Memory B cell (primary cell): ENCODE results near the gene ZNF76.
A peak's percentile ranks its signal among the peaks of the same experiment; 100 is the strongest.
"Not testable (repeated sequence)": the region's sequence is repeated elsewhere in the genome, so short reads cannot be mapped to it uniquely, and the experiment has no call there.

Experiments
- ATAC-seq: fragments of 150-1000 bp; cut with Tn5 transposase; 2 replicates; pipeline ENCODE4 v1.10.0; 2021; ENCODE audit warnings: low read depth, mild to moderate bottlenecking, moderate library complexity
- DNase-seq, 2 donors: peaks; one replicate each; pipeline ENCODE4 v3.0.0; 2022; ENCODE audit warnings: low spot score in 2 of 2
- H3K27ac Mint-ChIP-seq: one replicate; pipeline ENCODE4 v1.8.0; 2022; ENCODE audit warnings: mild to moderate bottlenecking, moderate library complexity, mixed read lengths
- H3K27me3 Mint-ChIP-seq: one replicate; pipeline ENCODE4 v1.8.0; 2022; ENCODE audit warnings: mixed read lengths
- H3K36me3 Mint-ChIP-seq: one replicate; pipeline ENCODE4 v1.8.0; 2022; ENCODE audit warnings: mild to moderate bottlenecking, mixed read lengths
- H3K4me1 Mint-ChIP-seq: one replicate; pipeline ENCODE4 v1.8.0; 2022; ENCODE audit warnings: mixed read lengths
- H3K4me3 Mint-ChIP-seq: one replicate; pipeline ENCODE4 v1.8.0; 2022; ENCODE audit warnings: mild to moderate bottlenecking, moderate library complexity, mixed read lengths
- H3K9me3 Mint-ChIP-seq: one replicate; pipeline ENCODE4 v1.8.0; 2022; ENCODE audit warnings: mixed read lengths

The ZNF76 gene

DNA sequence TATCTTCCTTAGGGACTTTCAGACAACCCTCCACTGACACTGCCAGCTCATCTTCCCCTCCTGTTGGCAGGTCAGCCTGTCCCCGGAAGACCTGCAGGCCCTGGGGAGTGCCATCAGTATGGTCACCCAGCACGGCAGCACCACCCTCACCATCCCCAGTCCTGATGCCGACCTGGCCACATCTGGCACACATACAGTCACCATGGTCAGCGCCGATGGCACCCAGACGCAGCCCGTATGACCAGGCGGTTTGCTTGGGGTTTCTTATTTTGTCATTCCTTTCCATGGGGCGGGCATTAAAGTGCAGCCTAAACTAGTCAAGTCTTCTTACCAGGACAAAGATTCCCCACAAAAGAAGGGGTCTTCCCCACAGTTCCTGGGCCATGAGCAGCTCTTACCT, 34.1 kb downstream of the ZNF76 start:
- H3K36me3 Mint-ChIP-seq: peaks cover 30% of the 10 kb centered on the region
- peaks cover 15% of the 10 kb centered on the region for H3K4me1 Mint-ChIP-seq
- no peaks in the 10 kb centered on the region for H3K27me3 Mint-ChIP-seq
- DNase-seq (no peak), ATAC-seq (no peak)
- no peak overlapping the region for H3K4me3 Mint-ChIP-seq
- no peaks in the 10 kb centered on the region for H3K9me3 Mint-ChIP-seq
- H3K27ac Mint-ChIP-seq: no peak overlapping the region

DNA sequence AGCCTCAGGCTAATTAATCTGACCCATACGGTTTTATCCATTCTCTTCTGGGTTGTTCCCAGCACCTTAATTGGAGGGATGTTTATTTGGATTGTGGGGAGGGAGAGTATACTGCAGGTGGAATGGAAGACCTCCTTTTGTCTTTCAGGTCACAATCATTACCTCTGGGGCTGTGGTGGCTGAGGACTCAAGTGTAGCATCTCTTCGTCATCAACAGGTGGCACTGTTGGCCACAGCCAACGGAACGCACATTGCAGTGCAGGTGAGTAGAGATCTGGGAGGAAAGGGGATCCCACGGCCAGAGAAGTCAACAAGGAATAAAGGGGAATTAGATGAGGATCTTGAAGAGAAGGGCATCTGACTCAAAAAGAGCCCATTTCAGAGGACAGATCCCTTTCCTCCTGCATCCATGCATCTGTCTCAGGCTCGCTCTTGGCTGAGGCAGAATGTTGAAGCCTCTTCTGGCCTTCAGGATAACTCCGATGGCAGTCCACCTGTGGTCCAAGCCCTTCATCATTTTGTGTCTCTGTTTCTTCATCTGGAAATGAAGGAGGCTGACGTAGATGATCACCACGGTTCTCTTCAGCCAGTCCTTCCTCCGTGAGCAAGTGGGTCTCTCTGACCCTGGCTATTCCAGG, 34.9 kb downstream of the ZNF76 start:
- DNase-seq (peak; percentile 46 to 54), ATAC-seq (peak; percentile 40)
- Mint-ChIP-seq H3K27ac (no peak overlapping the region), H3K36me3 (peaks cover 25% of the 10 kb centered on the region), H3K27me3 (no peaks in the 10 kb centered on the region), H3K4me1 (peaks cover 23% of the 10 kb centered on the region), H3K9me3 (no peaks in the 10 kb centered on the region), H3K4me3 (no peak overlapping the region)

DNA sequence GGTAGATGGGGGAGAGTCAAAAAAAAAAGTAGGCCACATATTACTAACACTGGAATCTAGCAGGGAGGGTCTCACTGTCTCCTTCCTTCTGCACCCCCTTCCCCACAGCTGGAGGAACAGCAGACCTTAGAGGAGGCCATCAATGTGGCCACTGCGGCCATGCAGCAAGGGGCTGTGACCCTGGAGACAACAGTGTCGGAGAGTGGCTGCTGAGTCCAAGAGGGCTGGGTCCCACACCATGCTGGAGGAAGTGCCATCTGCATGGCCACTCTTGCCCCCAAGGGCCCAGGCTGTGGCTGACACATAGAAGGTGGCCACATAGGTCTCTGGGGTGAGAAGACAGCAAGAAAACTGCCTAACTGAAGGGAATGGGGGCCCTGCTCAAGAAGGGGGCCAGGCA, 35.5 kb downstream of the ZNF76 start:
- Mint-ChIP-seq H3K27me3 (no peaks in the 10 kb centered on the region), H3K4me1 (peaks cover 27% of the 10 kb centered on the region), H3K9me3 (no peaks in the 10 kb centered on the region), H3K4me3 (no peak overlapping the region), H3K27ac (no peak overlapping the region), H3K36me3 (peaks cover 23% of the 10 kb centered on the region)
- ATAC-seq: no peak
- no peak for DNase-seq

DNA sequence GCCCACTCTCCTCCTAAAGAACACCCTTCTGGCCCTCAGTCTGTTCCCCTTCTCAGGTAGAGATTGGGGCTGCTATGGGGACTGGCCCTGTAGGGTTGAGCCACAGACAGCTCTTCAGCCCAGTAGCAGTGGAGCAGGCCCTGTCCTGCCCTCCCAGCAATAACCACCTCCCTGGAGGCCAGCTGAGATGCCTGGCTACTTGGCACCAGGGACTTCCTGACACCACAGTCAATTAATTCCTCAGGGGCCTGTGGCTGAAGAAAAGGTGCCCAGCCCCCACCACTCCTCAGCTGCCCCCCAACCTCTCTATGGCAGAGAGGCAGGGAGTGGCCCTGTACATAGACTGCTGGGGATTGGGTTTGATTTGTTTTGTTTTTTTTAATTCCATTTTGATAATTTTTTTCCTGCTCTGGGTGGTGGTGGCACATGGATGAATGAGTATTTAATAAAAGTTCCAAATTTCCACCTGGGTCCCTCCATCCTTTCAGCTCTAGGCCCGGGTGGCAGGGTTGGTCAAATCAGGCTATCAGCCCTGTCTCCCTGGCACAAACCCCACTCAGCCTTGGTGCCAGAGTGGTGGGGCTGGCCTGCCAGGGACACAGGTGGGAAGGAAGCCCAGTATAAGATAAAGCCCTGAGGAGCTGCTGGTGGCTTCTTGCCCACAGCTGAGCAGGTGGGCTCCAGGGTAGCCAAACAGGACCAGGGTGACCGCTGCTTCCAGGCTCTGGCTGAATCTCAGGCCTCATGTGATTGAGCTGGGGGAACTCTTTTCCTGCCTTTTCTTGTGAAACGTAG, 36.2 kb downstream of the ZNF76 start:
- Mint-ChIP-seq H3K36me3 (peaks cover 19% of the 10 kb centered on the region), H3K27ac (no peak overlapping the region), H3K9me3 (no peaks in the 10 kb centered on the region), H3K4me3 (no peak overlapping the region), H3K27me3 (no peaks in the 10 kb centered on the region), H3K4me1 (peaks cover 33% of the 10 kb centered on the region)
- no peak for ATAC-seq
- DNase-seq: no peak

DNA sequence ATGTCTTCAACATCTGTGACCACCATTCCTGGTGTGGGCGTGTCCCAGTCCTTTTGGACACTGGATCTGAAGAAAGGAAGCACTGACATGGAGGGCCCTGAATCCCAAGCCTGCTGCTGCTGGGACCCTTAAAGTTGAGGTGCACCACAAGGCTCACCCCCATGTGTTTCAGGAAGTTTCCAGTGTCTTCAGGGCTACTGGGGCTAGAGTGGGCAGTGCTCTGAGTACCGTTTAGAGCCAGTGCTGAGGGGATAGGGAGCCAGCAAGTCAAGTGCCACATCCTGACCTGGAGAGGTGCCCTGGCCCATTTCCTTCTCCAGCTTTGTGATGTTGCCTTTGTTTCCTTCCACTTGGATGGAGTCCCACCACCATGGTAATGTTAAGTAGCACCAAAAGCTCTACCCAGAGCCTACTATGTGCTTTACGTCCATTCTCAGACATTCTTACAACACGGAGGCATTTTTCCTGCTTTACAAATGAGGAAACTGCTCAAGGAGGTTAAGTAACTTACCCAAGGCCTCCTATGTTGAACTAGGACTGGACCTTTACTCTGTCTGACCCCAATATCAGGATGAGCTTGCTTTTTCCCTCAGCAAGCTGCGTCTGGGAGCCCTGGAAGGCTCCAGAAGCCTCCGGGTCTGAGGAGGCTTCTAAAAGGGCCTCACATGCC, 37.5 kb downstream of the ZNF76 start:
- Mint-ChIP-seq H3K36me3 (peaks cover 12% of the 10 kb centered on the region), H3K9me3 (no peaks in the 10 kb centered on the region), H3K27ac (peak overlapping the region; percentile 84), H3K4me1 (peaks cover 36% of the 10 kb centered on the region), H3K4me3 (peak overlapping the region; percentile 76), H3K27me3 (no peaks in the 10 kb centered on the region)
- no peak for ATAC-seq
- DNase-seq: no peak

DNA sequence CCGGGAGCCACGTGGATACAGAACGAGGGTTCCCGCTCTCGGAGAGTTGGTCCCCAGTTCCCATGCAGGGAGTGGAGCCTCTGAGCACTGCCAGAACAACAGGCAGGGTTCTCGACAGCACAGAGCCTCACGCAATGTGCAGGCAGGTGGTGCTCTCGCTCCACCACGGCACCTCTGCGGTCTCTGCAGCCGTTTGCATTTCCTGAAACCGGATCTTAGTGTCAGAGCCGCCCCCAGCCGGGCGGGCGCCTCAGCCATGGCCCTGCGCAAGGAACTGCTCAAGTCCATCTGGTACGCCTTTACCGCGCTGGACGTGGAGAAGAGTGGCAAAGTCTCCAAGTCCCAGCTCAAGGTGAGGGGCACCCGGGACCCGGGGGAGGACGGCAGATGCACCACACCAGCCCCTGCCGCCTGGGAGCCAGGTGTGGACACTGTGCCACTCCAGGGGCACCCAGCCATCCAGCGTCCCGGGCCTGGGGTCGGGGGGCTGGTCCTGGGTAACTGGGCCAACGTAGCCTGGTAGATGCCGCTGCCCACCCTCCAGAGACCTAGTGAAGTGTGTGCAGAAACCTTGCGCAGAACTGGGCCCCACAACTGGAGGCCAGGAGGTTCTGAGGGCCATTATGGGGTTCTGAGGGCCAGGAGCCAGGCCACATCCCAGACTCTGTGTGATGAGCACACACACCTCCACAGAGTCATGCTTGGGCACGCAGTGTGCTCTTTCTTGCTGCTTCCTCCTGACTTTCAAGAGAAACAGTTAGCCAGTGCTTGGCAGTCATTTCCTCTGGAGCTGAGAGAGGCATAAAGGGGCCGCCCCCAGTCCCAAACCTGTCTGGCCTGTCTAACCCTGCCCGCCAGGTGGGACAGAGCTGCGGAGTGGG, 38.3 kb downstream of the ZNF76 start, which contains the start of gene DEF6:
TSS of gene DEF6 (plus strand) at position 218 of the 881 bp plus-strand sequence. CDS start at position 257, 39 bp downstream.
- Mint-ChIP-seq H3K4me3 (peak within 1 kb of the TSS; percentile 76), H3K36me3 (peaks cover 5% of the 10 kb centered on the region), H3K27me3 (no peaks in the 10 kb centered on the region), H3K9me3 (no peaks in the 10 kb centered on the region), H3K4me1 (peaks cover 31% of the 10 kb centered on the region), H3K27ac (peak within 1 kb of the TSS; percentile 84)
- peak; percentile 75 to 84 for DNase-seq
- peak; percentile 85 for ATAC-seq

DNA sequence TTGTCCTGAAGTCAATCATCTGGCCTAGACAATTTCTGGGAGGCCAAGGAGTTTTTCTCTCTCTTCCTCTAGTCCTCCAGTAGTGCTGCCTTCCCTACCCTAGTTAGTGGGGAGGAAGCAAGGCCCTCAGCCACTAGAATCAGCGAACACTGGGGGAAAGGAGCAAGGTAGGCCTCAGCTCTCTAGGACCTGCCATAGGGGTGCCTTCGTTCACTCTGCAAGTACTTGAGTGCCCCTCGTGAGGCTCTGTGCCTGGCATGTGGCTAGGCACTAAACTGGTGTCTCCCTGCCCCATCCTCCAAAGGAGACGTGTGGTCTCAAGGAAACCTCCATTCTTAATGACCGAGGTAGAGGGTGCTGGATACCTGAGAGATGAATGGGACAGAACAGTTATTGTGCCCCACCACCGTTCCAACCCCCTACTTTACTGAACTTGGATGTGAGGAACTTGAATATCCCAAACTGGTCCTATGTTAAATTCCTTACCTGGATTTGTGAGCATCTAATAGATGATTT, 39.1 kb downstream of the ZNF76 start:
- H3K27me3 Mint-ChIP-seq: no peaks in the 10 kb centered on the region
- DNase-seq (no peak), ATAC-seq (no peak)
- no peaks in the 10 kb centered on the region for H3K9me3 Mint-ChIP-seq
- H3K4me1 Mint-ChIP-seq: peaks cover 39% of the 10 kb centered on the region
- H3K27ac Mint-ChIP-seq: peak overlapping the region; percentile 84
- peaks cover 7% of the 10 kb centered on the region for H3K36me3 Mint-ChIP-seq
- peak overlapping the region; percentile 76 for H3K4me3 Mint-ChIP-seq

DNA sequence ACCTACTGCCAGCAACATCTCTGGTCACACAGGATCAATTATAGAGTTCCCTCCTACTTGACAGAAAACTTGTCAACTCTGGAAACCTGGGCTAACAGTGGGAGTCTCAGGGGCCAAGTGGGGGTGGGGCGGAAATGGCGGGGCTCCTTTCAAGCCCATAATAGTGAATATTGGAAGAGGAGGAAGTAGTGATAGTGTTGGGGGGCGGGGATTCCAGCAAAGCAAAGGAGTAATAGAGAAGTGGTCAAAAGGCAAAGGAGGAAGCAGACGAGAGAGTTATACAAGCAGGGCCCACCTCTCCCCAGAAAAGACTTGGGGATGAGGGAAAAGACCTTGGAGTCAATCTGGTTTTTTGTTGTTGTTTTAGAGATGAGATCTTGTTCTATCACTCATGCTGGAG, 40.1 kb downstream of the ZNF76 start:
- Mint-ChIP-seq H3K4me1 (peaks cover 41% of the 10 kb centered on the region), H3K4me3 (peak overlapping the region; percentile 76), H3K27ac (peak overlapping the region; percentile 84), H3K9me3 (no peaks in the 10 kb centered on the region), H3K27me3 (no peaks in the 10 kb centered on the region), H3K36me3 (peaks cover 9% of the 10 kb centered on the region)
- DNase-seq: peak; percentile 40 to 49
- ATAC-seq: peak; percentile 55

DNA sequence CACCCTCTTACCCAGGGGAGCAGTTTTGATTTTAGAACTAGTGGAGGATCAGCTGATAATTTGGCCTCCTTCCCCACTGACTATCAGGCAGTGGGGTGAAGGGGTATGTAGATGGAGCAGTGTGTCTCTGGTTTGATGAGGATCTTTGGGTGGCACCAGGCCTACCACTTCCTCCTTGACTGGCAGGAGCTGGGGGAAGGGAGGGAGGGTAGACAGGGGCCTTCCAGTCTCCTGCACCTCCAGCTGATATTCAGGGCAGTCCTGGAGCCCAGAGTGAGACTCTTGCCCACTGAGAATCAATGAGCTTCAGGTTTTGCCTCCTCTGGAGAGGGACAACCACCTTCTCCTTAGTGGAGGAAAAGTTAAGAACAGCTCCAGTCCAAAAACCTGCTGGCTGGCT, 41.3 kb downstream of the ZNF76 start:
- peak overlapping the region; percentile 76 for H3K4me3 Mint-ChIP-seq
- peak overlapping the region; percentile 84 for H3K27ac Mint-ChIP-seq
- H3K36me3 Mint-ChIP-seq: peaks cover 9% of the 10 kb centered on the region
- ATAC-seq: no peak
- DNase-seq: no peak
- H3K27me3 Mint-ChIP-seq: no peaks in the 10 kb centered on the region
- H3K4me1 Mint-ChIP-seq: peaks cover 41% of the 10 kb centered on the region
- H3K9me3 Mint-ChIP-seq: no peaks in the 10 kb centered on the region

DNA sequence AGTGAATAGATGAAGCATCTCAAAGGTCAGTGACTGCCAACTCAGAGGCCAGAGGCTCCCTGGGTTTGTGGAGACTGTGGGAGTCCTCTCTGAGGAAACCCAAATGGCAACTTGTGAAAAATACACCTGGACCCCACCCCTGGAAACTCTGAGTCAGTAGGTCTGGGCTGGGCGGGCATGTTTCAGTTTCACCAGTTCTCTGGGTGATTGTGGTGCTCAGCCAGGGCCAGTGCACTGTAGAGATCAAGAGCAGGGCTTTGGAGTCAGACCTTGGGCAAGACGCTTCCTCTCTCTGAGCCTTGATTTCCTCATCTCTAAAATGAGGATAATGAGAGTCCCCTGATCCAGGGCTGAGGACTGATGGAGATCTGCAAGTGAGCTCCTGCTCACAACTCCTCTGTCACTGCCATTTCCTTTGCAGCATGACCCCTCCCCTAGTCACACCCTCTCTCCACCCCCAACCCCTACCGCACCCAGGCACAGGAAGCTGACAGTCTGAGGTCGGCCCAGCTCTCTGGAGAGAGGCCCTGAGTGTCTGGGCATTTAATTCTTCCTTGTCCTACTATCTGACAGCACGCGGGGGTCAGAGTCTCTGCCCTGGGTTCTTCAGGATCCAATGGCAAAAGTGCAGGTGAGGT, 43.2 kb downstream of the ZNF76 start:
- ATAC-seq: peak; percentile 85
- H3K4me1 Mint-ChIP-seq: peaks cover 49% of the 10 kb centered on the region
- H3K36me3 Mint-ChIP-seq: peaks cover 14% of the 10 kb centered on the region

DNA sequence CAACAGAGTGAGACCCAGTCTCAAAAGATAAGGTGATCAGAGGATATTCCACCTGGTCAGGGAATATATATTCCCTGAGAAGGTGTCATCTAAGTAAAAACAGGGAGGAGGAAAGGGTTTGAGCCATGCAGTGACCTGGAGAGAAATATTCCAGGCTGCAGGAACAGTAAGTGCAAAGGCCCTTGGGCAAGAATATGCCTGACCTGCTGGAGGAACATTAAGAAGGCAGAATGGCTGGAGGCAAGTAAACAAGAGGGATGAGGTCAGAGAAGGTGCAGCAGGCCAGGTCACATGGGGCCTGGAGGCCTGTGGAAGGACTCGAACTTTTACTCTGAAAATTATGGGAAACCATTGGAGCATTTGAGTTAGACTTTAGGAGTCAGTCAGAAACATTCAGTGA, 44.8 kb downstream of the ZNF76 start:
- ATAC-seq: no peak
- H3K9me3 Mint-ChIP-seq: no peaks in the 10 kb centered on the region
- DNase-seq: no peak

More for the DNA sequence above, 43.2 kb downstream of the ZNF76 start:
- peak; percentile 56 to 62 for DNase-seq
- Mint-ChIP-seq H3K27ac (peak overlapping the region; percentile 97), H3K27me3 (no peaks in the 10 kb centered on the region), H3K4me3 (peak overlapping the region; percentile 88), H3K9me3 (no peaks in the 10 kb centered on the region)

DNA sequence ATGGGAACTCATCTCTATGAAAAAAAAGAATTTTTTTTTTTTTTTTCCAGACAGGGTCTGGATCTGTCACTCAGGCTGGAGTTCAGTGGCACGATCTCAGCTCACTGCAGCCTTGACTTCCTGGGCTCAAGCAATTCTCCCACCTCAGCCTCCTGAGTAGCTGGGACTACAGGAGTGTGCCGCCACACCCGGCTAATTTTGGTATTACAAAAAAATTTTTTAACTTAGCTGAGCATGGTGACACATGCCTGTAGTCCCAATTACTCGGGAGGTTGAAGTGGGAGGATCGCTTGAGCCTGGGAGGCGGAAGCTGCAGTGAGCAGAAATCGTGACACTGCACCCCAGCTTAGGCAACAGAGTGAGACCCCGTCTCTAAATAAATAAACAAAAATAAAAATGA, 45.6 kb downstream of the ZNF76 start:
- peaks cover 51% of the 10 kb centered on the region for H3K4me1 Mint-ChIP-seq
- H3K36me3 Mint-ChIP-seq: peaks cover 21% of the 10 kb centered on the region
- ATAC-seq: no peak
- no peaks in the 10 kb centered on the region for H3K9me3 Mint-ChIP-seq
- H3K27me3 Mint-ChIP-seq: no peaks in the 10 kb centered on the region
- H3K27ac Mint-ChIP-seq: no peak overlapping the region
- DNase-seq: no peak
- no peak overlapping the region for H3K4me3 Mint-ChIP-seq

More for the DNA sequence above, 44.8 kb downstream of the ZNF76 start:
- Mint-ChIP-seq H3K36me3 (peaks cover 17% of the 10 kb centered on the region), H3K4me1 (peaks cover 49% of the 10 kb centered on the region), H3K4me3 (peak overlapping the region; percentile 44), H3K27ac (peak overlapping the region; percentile 97), H3K27me3 (no peaks in the 10 kb centered on the region)

DNA sequence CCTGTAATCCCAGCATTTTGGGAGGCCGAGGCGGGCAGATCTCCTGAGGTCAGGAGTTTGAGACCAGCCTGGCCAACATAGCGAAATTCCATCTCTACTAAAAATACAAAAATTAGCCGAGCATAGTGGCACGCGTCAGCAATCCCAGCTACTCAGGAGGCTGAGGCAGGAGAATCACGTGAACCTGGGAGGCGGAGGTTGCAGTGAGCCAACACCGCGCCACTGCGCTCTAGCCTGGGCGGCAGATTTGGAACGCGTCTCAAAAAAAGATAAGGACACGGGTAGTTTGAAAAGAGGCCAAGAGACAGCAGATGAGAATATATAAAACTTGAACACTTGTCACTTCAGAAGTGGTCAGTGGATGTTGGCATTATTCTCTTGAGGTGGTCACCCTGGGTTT, 47.6 kb downstream of the ZNF76 start:
- H3K4me1 Mint-ChIP-seq: peaks cover 60% of the 10 kb centered on the region
- not testable (repeated sequence) for H3K27me3 Mint-ChIP-seq, H3K9me3 Mint-ChIP-seq, DNase-seq, H3K4me3 Mint-ChIP-seq, ATAC-seq
- peaks cover 26% of the 10 kb centered on the region for H3K36me3 Mint-ChIP-seq
- peak overlapping the region; percentile 68 for H3K27ac Mint-ChIP-seq
